ENCODE results near the gene EXOSC7.
"Not testable (repeated sequence)": the region's sequence is repeated elsewhere in the genome, so short reads cannot be mapped to it uniquely, and the experiment has no call there.

Gene EXOSC7
- total RNA-seq, result 9.7 to 20.9 (median 14.0) reads per million in 4 donors

DNA sequence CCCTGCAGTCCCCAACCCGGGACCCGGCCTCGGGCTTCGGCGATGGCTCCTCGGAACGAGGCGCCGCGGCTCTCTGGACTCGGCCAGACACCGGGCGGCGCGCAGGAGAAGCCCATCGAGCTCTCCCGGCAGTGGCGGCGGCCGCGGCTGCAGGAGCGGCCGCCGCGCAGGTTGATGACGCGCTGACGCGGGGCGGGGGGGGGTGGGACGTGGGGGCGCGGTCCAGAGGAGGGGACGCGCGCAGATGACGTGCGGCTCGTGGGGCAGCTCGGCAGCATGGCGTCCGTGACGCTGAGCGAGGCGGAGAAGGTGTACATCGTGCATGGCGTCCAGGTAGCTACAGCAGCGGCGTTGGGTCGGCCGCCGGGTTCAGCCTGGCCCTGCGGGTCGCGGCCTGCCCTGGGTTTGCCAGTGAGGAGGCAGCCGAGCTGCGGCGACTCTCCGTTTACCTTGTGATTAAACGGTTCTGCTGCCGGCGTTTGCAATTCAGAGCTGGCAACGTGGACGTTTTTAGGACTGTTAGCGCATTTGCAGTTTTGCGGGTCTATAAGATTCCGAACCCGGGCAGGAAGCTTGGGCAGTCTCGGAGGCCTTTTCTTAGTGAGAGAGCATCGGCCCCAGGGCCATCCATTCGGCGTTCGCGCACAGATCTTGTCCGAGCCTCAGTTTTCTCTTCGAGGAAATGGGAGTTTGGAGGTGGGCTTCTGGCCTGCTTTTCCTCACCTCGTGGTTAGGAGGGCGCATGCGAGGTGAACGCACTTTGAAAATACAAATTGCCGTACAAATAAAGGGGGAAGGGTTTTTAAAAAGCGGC lies at the start of gene EXOSC7, which contains the start of gene ZDHHC3:
TSS of gene EXOSC7 (plus strand) at position 243 of the 814 bp plus-strand sequence. CDS start at position 277, 34 bp downstream.
TSS of gene ZDHHC3 (minus strand) at position 173 of the 814 bp plus-strand sequence. CDS start 16,738 bp downstream, outside the sequence.
- peak; percentile 75 to 90 (median 86) for DNase-seq

- no peak for DNase-seq
Observed at GRCh38 chr3:44926921-44927320, 49.1 kb upstream of the EXOSC7 start.

DNA sequence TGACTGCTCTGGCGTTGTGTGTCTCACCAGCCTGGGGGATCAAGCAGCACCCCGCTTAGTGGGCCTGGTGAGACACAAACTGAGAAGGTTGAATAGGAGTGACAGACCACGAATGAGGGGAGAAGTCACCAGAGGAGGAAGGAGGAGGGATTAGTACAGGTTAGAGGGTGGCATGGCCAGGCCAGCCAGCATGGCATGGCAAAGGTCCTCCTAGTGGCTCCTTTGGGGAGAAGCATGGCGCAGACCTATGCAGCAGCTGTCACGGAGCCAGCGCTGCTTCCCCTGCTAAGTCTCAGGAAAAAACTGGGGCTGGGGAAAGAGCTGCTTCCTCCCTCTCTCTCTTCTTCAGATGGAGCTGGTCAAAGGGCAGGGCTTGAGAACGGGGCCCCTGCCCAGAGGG lies 48.7 kb upstream of the EXOSC7 start:
- no peak for DNase-seq

DNA sequence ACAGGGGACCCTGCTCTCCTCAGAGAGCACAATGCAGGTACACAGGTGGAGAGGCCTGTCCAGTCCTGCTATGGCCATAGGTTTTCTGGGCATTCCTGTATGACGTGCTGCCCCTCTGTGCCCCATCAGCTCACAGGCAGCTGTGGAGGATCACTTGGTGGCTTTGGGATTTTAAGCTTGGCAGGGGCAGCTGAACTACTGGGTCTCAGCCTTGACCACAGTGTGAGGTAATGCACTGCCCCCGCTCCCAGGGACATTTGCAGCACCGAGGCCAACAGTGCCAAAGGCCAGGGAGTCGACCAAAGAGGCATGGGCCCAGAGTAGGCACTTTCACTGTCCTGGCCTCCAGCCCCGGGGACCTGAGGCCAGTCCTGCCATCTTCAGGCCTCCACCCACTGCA lies 46.3 kb upstream of the EXOSC7 start:
- DNase-seq, result no peak

DNA sequence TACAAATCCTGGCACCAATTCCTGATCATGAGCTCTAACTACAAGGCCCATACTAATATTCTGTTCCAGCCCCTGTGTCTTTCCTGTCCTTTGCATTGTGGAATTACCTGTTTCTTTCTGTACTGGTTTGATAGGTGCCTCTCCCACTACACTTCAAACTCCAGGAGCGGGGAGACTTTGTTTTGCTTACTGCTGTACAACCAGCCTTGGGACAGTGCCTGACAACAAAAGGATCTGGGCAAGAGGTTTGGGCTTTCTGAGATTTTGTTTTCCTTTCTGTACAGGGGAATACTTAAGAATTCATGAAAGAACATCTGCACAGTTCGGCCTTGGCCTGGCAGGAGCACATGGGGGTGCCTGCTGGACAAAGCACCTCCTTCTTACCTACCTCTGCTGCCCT lies 45.1 kb upstream of the EXOSC7 start:
- no peak for DNase-seq

GRCh38 chr3:44931791-44932190 lies 44.3 kb upstream of the EXOSC7 start:
- DNase-seq, result no peak

GRCh38 chr3:44932271-44932670 lies 43.8 kb upstream of the EXOSC7 start:
- no peak for DNase-seq

DNA sequence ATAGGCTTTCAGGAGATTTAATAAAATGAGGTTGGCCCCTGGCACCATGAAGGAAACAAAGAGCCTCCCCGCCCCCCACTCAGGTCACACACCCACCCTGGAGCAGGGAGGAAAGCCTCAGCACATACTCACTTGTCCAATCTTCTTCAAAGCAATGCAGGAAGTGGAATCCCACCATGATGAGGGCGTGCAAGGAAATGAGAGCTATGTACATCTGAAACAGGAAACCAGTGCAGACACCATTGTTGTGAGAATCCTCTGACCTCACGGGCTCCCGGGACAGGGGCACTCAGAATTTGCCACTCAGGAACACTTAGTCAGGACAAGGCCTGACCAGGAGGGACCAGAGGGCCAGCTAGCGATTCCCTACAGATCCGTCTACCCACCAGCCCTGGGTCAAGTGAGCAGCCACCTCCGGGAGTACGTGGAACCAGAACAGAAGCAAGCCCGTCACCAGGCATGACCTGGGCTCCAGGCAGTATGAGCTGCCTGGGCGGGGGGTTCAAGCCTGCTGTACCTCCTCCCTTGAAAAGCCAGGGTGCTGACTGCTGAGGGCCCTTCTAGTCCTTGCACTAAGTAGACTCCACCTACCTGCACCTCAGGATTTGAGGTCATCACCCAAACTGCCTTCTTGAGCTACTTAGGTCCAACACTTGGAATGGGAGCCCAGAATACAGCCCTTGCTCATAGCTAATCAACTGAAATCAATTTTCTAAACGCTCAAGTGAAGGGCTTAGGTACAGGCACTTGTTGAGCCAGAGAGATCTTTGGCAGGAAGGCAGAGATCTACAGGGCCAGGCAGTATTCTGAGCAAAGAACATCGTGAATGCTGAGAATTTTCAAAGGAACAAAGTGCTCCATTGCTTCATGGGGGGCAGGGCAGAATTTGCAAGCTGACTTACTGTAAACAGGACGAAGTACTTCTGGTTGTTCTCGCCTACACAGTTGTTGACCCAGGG lies 42.8 kb upstream of the EXOSC7 start:
- DNase-seq, result no peak

DNA sequence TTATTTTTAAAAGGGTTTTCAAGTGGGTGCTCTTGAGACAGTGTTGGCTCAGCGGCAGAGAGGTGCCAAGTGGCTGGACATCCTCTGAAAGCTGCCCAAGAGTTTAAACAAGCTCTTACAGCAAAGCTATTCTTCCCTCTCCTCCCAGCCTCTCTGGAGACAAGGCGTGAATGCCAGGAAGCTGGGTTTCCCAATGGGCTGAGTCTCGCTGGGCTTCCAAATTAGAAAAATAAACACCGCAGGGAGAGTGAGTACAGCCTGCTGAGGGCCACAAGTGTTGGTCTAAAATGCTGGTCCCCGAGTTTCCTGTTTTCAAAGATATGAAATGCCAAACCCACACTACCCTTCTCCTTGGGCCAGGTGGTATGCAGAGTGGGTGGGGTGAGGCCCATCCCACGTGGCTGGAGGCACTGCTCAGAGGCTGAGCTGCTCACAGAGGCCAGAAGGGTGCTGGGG lies 36.4 kb upstream of the EXOSC7 start:
- DNase-seq, result no peak

DNA sequence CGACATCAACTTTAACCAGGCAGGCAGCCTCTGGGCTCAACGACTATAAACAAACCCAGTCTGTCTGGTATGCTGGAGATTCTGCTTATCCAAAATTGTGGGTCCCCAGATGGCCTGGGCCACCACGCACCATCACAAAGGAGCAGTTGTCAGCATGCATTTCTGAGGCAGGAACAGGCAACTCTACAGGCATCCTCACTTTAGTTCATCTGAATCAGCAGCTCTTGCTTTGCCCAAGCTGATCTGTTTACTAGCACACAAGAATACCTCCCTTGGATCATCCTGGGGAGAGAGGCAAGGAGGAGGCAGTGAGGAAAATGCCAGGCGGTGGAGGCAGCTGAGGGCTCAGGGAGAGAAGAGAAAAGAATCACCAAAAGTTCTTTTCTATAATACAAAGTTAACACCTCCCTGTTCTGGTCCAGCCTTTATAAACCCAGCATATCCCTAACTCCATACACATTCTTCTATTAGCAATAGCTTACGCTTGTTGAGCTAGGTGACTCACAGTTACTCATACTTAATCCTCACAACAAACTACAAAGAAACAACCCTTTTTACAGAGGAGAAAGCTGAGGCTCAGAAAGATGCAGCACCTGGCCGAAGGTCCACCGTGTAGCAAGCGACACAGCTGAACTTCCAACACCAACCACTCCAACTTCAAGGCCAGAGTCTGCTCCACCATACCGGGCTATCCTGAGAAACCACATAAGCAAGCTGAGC lies 33.7 kb upstream of the EXOSC7 start:
- DNase-seq, result no peak

- no peak for DNase-seq
Observed at GRCh38 chr3:44948239-44948638, 27.8 kb upstream of the EXOSC7 start.

DNA sequence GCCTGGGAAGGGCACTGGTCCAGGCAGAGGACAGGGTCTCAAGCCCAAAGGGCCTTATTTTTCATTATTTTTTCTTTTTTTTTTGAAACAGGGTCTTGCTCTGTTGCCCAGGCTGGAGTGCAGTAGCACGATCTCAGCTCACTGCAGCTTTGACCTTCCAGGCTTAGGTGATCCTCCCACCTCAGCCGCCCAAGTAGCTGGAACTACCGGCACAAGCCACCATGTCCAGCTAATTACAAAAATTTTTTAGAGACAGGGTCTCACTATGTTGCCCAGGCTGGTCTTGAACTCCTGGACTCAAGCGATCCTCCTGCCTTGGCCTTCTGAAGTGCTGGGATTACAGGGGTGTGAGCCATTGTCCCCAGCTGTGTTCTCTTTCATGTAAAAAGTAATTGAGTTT lies 26.3 kb upstream of the EXOSC7 start:
- not testable (repeated sequence) for DNase-seq

GRCh38 chr3:44950275-44950734 lies 25.7 kb upstream of the EXOSC7 start:
- DNase-seq, result no peak

DNA sequence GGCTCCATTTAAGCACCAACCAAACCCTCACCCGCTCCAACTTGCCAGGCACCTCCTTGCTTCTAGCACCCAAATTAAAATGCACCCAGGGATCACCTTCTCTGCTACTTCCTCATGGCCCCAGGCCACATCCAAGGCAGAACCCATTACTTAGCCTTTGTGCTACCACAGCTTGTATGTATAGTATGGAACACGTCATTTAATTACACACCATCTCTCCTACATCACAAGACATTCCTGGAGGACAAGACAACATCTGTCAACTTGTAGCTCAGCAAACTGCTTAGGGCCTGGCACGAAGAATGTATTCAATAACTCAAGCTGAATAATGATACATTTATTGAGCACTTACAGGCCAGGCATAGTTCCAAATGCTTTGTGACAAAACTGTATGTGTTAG lies 23.4 kb upstream of the EXOSC7 start:
- DNase-seq, result no peak

DNA sequence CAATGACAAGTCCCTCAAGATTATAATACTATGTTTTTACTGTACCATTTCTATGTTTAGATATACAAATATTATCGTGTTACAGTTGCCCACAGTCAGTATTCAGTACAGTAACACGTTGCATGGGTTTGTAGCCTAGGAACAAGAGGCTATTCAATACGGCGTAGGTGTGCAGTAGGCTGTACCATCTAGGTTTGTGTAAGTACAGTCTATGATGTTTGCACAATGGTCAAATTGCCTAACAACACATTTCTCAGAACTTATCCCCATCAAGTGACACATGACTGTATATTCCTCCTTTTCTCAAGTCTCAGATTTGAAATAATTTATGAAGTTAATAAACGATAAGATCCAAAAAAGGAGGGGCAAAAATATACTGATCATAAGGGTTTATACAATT lies 21.7 kb upstream of the EXOSC7 start:
- DNase-seq, result no peak

DNA sequence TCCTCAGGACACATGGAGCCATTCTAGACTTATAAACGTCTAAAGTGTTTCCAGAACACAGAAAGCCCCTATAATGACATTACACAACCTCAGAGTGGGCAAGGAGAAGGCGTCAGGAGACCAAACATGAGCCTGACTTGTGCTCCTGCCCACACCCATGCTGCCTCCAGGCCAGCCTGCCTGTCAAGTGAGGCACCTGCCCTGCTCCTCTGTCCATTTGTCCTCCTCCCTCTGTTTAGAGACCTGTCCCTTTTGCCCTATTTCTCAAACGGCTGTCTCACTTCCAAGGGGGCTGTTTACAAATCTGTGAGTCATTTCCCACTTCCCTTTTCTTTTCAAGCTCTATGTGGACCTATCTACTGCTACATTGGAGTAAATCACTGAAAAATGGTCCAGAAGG lies 21.1 kb upstream of the EXOSC7 start:
- peak in 1 of 5 donors; percentile 17 for DNase-seq

DNA sequence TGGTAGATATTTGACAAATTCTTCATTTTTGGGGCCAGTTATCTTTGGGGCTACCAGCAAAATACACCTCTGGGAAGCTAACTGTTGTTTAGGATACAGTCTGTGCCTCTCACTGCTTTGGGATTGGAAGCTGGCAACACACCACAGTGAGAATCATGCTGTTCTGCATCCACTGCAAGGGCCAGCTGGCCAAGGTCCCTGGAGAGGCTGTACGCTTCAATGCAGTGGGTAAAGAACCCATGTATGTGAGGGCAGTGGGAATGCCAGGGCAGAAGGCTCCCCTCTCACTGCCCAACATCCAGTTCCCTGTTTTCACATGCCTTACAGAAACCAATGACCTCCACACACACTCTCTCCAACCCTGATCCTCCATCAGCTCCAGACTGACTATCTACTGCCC lies 20.1 kb upstream of the EXOSC7 start:
- DNase-seq, result no peak

- DNase-seq, result no peak
Observed at GRCh38 chr3:44957986-44958385, 18.1 kb upstream of the EXOSC7 start.

GRCh38 chr3:44958386-44958785 lies 17.7 kb upstream of the EXOSC7 start:
- DNase-seq, result no peak

DNA sequence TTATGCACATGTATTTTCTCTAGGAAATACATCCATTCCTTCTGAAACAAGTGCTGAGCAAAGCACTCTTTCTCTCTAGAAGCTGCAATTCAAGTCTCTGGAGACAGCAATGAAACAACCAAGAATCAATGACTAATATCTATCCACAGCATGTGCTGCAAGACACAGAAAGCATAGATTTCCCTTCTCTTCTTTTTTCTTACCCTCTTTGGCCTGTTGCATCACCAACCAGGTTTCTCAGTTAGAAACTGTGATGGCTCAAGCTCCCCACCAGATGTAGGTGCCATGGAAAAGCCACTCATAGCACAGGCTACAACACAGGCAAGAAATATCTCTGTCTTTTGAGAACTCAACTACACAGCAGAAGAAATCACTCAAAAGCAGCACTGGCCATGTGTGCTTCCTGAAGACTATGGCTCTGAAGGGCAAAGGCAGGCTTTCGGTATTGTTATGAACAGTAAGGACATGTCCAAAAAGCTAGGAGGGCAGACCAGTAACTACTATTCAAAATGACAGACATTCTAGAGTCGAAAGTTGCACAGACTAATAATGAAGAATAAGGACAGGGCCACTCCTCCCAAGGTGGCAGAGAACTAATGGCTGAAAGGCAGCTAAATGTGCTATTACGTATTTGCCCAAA lies 15.5 kb upstream of the EXOSC7 start:
- DNase-seq, result peak in 1 of 5 donors; percentile 31

GRCh38 chr3:44961888-44962287 lies 14.2 kb upstream of the EXOSC7 start:
- DNase-seq, result no peak
